ENCODE results near the gene SGSH. TPM values are rescaled to one million over a fixed set of nuclear protein-coding genes. Genes with fewer than 3 reads are reported as not detected.

The SGSH gene
- total RNA-seq, 1 donor from 2014 or later = 43.9 TPM

- Mint-ChIP-seq H3K9me3 (ENCODE audit: low read depth) (no peaks in the 10 kb centered on the region), H3K27ac (no peak overlapping the region), H3K27me3 (no peaks in the 10 kb centered on the region), H3K36me3 (ENCODE audit: insufficient read depth) (peaks cover 8% of the 10 kb centered on the region), H3K4me1 (ENCODE audit: low read depth) (no peaks in the 10 kb centered on the region), H3K4me3 (ENCODE audit: low read depth) (no peak overlapping the region)
- no peak for DNase-seq (ENCODE audit: low spot score, unreplicated experiment)
- no peak for TF ChIP-seq CTCF (IDR thresholded peaks at IDR 0.05; ENCODE audit: unreplicated experiment)
Measured at GRCh38 chr17:80212511-80212910, 7.6 kb downstream of the SGSH start.

GRCh38 chr17:80212109-80212508 is 8.0 kb downstream of the SGSH start:
- DNase-seq (ENCODE audit: low spot score, unreplicated experiment) = no peak

GRCh38 chr17:80210348-80211108 is 9.6 kb downstream of the SGSH start:
- Mint-ChIP-seq H3K36me3 (ENCODE audit: insufficient read depth) (peaks cover 4% of the 10 kb centered on the region), H3K4me3 (ENCODE audit: low read depth) (no peak overlapping the region)

More at GRCh38 chr17:80212109-80212508, 8.0 kb downstream of the SGSH start:
- Mint-ChIP-seq H3K36me3 (ENCODE audit: insufficient read depth) (peaks cover 7% of the 10 kb centered on the region), H3K4me1 (ENCODE audit: low read depth) (no peaks in the 10 kb centered on the region), H3K27me3 (no peaks in the 10 kb centered on the region), H3K27ac (no peak overlapping the region), H3K9me3 (ENCODE audit: low read depth) (no peaks in the 10 kb centered on the region), H3K4me3 (ENCODE audit: low read depth) (no peak overlapping the region)
- no peak for TF ChIP-seq CTCF (IDR thresholded peaks at IDR 0.05; ENCODE audit: unreplicated experiment)

GRCh38 chr17:80209765-80210164 is 10.4 kb downstream of the SGSH start:
- Mint-ChIP-seq H3K4me3 (ENCODE audit: low read depth) (no peak overlapping the region), H3K27ac (no peak overlapping the region), H3K9me3 (ENCODE audit: low read depth) (no peaks in the 10 kb centered on the region), H3K36me3 (ENCODE audit: insufficient read depth) (peaks cover 4% of the 10 kb centered on the region), H3K4me1 (ENCODE audit: low read depth) (no peaks in the 10 kb centered on the region), H3K27me3 (no peaks in the 10 kb centered on the region)
- no peak for DNase-seq (ENCODE audit: low spot score, unreplicated experiment)
- no peak for TF ChIP-seq CTCF (IDR thresholded peaks at IDR 0.05; ENCODE audit: unreplicated experiment)

More at GRCh38 chr17:80210348-80211108, 9.6 kb downstream of the SGSH start:
- no peak for TF ChIP-seq CTCF (IDR thresholded peaks at IDR 0.05; ENCODE audit: unreplicated experiment)
- Mint-ChIP-seq H3K27me3 (no peaks in the 10 kb centered on the region), H3K4me1 (ENCODE audit: low read depth) (no peaks in the 10 kb centered on the region), H3K9me3 (ENCODE audit: low read depth) (no peaks in the 10 kb centered on the region), H3K27ac (no peak overlapping the region)
- no peak for DNase-seq (ENCODE audit: low spot score, unreplicated experiment)

GRCh38 chr17:80208050-80208449 is 12.1 kb downstream of the SGSH start:
- no peak for TF ChIP-seq CTCF (IDR thresholded peaks at IDR 0.05; ENCODE audit: unreplicated experiment)
- H3K4me1 Mint-ChIP-seq (ENCODE audit: low read depth) = no peaks in the 10 kb centered on the region
- H3K4me3 Mint-ChIP-seq (ENCODE audit: low read depth) = no peak overlapping the region
- DNase-seq (ENCODE audit: low spot score, unreplicated experiment) = no peak
- peaks cover 4% of the 10 kb centered on the region for H3K36me3 Mint-ChIP-seq (ENCODE audit: insufficient read depth)
- H3K27ac Mint-ChIP-seq = no peak overlapping the region
- H3K9me3 Mint-ChIP-seq (ENCODE audit: low read depth) = no peaks in the 10 kb centered on the region
- H3K27me3 Mint-ChIP-seq = no peaks in the 10 kb centered on the region

Measured in progenitor cell of endocrine pancreas (in vitro differentiated cells).